ENCODE results near the gene JUND. TPM values are rescaled to one million over a fixed set of nuclear protein-coding genes. Genes with fewer than 3 reads are reported as not detected.
A peak's percentile ranks its signal among the peaks of the same experiment; 100 is the strongest.

The JUND gene
- total RNA-seq, 1 donor, result 1,478 TPM

DNA sequence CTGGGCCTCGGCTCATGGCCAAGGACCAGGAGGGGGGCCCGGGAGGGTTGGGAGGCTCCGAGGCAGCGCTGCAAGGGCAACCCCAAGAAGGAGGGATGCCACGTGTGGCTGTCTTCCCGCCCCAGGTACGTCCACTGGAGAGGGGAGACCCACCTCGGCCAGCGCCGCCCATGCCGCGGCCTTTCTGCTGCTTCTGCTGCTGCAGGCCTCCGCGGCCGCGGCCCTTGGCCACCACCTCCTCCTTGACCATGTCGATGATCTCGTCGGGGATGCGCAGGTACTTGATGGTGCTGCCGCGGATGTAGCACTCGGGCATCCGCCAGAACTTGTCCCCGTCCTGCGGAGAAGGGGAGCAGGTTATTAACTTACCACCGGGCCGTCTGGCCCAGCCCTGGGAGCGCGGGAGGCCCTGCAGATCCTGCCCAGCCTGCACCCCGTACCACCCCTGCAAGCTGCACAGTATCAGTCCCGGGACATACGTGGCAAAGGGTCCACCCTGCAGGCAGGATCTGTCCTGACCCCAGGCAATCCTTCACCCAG lies 28.2 kb upstream of the JUND start:
- DNase-seq (ENCODE audit: low read depth in 2 of 3, low spot score in 2 of 3), result no peak

DNA sequence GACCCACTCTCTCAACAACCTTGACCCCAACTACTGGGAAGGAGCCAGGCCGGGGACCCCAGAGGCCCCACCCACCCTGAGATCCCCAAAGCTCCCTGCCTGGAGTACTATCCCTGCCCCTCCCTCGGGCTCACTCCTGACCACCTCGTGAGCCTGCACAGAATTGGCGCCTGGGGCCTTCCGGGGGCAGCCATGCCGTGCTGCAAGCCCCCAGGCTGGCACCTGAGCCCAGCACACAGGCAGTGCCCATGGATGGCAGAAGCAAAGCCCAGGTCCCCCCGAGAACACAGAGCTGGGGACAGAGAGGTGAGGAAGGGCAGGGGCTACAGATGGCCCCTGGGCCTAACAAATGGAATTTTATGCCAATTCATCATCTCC lies 27.5 kb upstream of the JUND start:
- DNase-seq (ENCODE audit: low read depth in 2 of 3, low spot score in 2 of 3), result no peak

DNA sequence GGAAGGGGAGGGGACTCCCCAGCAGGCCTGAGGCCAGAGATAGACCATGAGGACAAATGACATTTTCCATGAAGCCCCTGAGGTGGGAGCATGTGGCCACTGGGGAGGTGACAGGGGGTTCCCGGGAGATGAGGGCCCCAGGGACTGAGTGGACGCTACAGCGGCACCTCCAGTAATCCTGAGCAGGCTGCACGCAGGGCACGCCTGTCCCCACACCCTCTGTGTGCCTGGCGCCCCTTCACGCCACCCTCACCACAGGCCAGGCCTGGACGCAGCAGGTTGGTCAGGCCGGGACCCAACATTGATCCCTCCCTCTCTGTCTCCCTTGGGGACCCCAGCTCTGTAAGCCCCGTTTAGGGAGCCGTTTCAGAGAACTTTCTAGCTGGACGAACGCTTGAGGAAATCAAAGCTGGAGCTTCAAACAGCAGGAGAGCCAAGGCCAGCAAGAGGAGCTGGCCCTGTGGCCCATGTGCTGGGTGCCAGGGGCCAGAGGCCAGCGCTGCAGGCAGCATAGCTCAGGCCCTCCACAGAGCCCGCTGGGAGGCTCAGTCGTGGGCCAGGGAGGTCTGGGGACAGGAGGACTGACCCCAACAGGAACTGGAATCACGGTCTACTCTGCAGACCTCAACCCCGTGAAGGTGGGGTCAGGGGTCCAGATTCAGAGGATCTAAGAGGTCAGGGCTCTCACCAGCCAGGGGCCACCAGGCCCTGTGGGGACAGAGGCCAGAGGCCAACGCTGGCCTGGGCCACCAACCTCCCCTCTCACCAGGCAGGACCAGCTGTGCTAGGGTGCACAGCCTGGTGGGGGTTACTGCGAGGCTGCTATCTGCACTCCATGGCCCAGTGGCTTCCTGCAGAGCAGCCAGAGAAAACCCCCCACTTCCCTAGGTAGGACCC lies 26.9 kb upstream of the JUND start:
- no peak for DNase-seq (ENCODE audit: low read depth in 2 of 3, low spot score in 2 of 3)

DNA sequence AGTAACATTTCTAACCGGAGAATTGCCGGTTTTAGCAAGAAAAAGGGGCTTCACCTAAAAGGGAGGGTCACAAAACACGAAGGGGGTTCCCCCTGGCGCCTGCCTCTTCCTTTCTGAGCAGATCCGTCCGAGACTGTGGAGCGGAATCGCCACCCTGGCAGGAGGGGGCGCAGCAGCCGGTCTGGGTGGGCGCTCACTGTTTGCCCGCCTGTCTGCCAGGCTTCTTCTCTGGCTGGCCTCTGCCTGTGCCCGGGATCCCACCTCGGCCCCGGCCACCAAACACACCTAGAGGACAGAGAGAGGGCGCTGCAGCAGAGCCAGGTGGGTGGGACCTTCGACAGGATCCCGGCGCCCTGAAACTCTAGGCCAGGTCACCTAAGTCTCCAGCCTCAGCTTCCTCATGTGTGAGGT lies 25.9 kb upstream of the JUND start:
- DNase-seq (ENCODE audit: low read depth in 2 of 3, low spot score in 2 of 3), result no peak

DNA sequence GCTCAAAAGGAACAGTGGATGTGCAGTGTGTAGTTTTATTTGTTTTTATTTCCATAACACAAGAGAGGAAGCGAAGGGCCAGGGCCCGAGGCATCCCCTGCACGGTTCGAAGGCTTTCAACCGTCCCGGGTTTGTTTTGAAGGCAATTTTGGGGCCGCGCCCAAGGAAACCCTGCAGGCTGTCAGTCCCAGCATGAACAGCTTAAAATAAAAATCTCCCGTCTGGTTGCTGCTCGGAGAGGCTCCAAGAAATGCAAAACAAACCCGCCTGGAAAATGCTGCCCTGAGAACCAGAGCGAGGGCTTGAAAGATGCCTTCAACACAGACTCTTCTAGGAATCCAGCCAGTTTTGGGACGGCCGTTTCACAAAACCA lies 25.5 kb upstream of the JUND start:
- DNase-seq (ENCODE audit: low read depth in 2 of 3, low spot score in 2 of 3), result no peak

DNA sequence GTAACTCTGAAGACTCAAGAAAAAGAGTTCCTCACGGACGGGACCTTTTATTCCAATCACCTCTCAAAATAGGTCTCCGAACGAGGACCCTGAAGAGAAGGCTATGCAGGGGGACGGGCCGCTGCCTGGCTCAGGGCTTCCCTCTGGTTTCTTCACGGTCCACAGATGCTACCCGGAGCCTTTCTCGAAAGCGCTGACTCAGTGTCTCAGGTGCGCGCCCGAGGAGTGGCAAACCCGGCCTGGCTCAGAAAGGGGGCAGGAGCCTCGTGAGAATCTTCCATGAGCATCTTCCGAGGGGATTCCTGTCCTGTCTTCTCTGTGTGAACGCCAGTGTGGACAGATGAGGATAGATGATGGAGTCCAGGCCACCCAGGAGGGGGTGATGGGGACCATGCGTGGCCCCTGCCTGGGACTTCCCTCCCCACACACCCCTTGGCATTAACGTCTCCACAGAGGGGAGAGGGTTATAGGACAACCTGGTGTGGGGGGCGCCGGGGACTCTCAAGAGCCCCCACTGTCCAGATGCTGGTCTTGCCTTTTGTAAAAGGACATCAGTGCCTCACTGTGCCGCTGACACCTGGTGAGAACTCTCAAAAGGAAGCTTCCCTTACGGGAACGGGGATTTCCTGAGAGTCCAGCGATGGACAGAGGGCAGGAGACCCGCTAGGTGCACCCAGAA lies 24.9 kb upstream of the JUND start:
- DNase-seq (ENCODE audit: low read depth in 2 of 3, low spot score in 2 of 3), result no peak

DNA sequence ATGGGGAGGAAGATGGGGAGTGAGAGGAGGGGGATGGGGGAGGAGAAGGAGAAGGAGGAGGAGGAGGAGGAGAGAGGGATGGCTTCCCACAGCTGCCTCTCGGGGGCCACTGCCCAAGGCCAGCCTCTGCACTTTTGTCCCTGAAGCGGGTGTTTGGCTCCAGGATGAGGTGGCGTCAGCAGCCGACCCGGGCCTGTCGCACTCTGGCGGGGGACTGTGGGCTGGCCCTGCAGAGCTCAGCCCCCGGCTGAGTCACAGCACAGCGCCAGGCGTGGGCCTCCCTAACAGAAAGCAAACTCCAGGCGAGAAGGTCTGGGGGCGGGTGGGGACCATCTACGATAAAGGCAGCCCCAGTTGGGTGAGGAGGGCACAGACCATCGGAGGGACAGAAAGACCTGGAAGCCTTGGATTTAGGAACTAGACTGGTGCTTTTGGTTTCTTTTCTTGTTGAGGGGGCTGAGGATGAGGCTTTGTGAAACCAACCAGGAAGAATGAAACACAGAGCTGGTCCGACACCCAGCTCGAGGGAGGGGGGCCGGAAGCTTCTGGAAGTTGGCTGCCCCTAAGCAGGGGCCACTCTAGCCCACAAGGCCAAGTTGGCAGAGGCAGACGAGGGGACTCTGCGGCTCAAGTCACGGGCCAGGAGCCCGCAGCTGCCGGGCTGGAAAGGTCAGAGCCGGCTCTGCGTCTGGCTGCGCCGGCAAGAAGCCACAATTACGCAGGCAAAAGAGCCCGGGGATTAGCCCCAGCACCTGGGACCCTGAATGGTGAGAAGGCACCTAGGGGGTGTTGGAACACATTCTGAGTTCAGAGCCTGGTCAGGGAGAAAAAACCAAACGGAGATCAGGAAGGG lies 23.3 kb upstream of the JUND start:
- peak in 2 of 3 donors; percentile 89 to 91 for DNase-seq (ENCODE audit: low read depth in 2 of 3, low spot score in 2 of 3)

DNA sequence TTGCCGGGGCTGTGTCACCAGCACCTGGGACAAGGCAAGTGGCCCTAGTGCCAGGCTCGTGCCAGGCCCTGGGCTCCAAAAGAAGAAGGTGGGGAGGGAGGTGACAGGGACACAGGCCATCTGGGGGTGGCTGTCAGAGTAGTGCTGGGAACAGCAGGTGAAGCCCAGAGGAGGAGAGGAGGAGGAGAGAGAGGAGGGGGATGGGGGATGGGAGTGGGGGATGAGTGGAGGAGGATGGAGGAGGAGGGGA lies 22.7 kb upstream of the JUND start:
- DNase-seq (ENCODE audit: low read depth in 2 of 3, low spot score in 2 of 3), result peak in 2 of 3 donors; percentile 13 to 24

DNA sequence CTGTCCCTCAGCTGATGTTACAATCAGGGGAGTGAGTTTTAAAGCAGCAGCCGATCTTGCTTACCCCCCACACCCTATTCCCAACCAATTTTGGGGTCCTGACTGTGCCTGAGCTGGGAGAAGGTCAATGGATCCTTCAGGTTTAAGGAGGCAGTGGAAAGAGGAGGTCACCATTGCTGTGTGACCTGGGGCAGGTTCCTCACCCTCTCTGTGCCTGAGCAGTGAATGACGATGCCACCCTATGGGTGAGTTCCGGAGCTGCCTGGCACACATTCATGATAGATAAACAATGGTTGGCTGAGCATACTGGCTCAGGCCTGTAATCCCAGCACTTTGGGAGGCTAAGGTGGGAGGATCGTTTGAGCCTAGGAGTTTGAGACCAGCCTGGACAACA lies 20.3 kb upstream of the JUND start:
- no peak for DNase-seq (ENCODE audit: low read depth in 2 of 3, low spot score in 2 of 3)

DNA sequence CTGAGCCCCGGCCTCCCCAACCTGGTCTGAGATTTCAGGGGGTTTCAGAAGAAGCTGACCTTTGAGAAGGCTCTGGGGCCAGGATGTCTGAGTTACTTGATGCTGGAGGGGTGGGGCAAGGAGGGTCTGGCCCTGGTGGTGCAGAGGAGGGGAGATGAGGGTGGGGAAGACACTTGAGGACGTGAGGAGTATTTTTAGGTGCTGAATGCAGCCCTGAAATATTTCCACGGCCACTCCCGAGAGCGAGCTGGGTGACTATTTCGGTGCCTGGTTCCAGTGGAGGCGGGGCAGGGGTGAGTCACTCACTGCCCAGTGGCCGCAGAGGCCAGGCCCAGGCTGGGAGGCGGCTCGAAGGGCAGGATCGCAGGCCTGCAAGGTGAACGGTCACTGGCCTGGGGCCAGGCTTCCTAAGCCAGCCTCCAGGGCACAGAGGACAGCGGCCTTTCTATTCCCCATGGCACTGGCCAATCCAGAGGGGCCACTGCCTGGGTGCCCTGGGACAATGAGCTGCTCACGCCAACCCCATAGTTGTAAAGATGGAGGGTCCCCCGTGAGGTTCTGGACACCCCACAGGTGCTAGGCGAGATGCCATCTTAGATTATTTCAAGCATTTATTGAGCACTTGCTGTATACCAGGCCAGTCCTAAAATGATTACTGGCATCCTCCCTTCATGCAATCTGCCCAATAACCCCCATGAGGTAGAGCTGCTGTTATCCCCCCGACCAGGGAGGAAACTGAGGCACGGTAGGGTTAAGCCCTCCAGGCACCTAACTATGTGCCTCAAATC lies 19.7 kb upstream of the JUND start:
- no peak for DNase-seq (ENCODE audit: low read depth in 2 of 3, low spot score in 2 of 3)

DNA sequence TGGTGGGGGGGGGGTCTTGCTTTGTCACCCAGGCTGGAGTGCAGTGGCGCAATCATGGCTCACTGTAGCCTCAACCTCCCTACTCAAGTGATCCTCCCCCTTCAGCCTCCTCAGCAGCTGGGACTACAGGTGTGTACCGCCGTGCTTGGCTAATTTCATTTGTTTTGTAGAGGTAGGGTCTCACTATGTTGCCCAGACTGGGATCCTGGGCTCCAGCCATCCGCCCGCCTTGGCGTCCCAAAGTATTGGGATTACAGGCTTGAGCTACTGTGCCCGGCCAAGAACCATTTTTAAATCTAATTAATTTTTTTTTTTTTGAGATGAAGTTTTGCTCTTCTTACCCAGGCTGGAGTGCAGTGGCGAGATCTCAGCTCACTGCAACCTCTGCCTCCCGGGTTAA lies 18.2 kb upstream of the JUND start:
- DNase-seq (ENCODE audit: low read depth in 2 of 3, low spot score in 2 of 3), result no peak

DNA sequence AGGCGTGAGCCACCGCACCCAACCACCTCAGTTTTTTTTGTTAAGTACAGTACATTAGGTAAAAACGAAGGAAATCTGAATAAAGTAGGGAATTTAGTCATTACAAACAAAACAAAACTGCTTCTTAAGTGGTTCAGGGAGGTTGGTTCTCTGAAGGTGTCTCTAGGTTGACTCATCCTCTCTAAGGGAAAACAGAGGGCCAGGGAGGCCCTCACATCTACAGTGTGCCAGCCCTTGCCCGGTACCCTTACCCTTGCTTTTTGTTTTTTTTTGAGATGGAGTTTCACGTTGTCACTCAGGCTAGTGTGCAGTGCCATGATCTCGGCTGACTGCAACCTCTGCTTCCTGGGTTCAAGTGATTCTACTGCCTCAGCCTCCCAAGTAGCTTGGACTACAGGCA lies 17.2 kb upstream of the JUND start:
- no peak for DNase-seq (ENCODE audit: low read depth in 2 of 3, low spot score in 2 of 3)

DNA sequence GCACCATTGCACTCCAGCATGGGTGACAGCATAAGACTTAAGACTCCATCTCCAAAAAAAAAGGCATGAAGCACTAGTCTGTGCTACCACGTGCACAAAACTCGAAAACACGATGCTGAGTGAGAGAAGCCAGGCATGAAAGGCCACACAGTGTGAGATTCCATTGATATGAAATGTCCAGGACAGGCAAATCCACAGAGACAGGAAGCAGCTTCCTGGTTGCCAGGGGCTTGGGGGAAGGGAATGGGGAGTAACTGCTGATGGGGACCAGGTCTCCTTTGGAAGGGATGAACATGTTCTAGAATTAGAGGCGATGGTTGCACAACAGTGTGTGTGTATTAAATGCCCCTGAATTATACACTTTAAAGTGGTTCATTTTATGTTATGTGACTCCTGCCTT lies 15.9 kb upstream of the JUND start:
- no peak for DNase-seq (ENCODE audit: low read depth in 2 of 3, low spot score in 2 of 3)

DNA sequence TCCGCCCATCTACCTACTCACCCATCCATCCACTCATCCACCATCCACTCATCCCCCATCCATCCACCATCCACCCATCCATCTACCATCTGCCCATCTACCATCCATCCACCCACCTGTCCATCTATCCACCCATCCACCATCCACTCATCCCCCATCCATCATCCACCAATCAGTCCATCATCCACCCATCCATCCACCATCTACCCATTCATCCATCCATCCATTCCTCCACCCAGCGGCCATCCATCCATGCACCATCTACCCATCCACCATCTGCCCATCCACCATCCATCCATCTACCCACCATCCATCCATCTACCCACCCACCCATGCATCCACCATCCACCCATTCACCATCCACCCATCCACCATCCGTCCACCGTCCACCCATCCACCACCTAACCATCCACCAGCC lies 13.6 kb upstream of the JUND start:
- DNase-seq (ENCODE audit: low read depth in 2 of 3, low spot score in 2 of 3), result no peak

DNA sequence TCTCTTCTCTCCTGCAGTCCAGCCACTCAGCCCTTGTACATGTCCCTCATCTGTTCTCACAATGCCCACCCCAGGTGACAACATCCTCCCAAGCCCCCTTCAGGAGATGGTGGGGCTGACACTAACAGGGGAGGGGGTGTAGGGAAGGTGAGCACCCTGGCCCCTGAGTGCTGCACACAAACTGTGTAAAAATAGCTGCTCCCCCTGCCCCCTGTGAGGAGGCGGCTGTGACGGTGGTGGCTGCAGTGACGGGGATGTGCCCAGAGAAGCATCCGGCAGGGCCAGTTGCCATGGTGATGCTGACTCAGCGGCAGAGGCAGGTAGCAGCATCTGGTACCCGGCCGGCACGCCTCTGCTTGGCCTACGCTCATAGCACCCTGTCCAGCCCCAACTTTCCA lies 13.0 kb upstream of the JUND start:
- peak; percentile 67 to 74 (median 73) for DNase-seq (ENCODE audit: low read depth in 2 of 3, low spot score in 2 of 3)

DNA sequence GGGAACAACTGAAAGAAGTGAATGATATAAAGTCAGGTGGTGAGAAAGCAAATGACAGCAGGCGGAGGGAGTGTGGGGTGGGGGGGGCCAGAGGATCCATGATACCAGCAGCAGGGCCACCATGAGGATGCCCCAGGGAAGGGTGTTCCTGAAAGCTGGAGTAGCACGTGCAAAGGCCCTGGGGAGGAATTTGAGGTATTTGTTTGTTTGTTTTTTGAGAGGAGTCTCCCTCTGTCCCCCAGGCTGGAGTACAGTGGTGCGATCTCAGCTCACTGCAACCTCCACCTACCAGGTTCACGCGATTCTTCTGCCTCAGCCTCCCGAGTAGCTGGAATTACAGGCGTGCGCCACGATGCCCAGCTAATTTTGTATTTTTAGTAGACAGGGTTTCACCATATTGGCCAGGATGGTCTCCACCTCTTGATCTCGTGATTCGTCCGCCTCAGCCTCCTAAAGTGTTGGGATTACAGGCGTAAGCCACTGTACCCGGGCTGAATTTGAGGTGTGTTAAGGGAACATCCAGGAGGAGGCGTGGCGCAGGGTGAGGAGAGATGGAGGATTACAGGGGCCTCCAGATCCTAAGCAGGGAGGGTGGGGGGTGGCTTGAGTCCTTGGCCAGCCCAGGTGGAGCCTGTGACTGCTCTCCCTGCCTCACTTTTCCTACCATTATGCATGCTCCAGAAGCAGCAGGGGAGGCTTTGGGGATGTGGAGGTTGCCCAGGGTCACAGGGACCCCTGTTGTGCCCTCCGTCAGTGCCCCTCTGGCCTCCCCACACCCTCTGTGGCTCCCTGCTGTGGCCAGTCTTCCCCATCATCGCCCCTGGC lies 12.4 kb upstream of the JUND start:
- DNase-seq (ENCODE audit: low read depth in 2 of 3, low spot score in 2 of 3), result no peak

DNA sequence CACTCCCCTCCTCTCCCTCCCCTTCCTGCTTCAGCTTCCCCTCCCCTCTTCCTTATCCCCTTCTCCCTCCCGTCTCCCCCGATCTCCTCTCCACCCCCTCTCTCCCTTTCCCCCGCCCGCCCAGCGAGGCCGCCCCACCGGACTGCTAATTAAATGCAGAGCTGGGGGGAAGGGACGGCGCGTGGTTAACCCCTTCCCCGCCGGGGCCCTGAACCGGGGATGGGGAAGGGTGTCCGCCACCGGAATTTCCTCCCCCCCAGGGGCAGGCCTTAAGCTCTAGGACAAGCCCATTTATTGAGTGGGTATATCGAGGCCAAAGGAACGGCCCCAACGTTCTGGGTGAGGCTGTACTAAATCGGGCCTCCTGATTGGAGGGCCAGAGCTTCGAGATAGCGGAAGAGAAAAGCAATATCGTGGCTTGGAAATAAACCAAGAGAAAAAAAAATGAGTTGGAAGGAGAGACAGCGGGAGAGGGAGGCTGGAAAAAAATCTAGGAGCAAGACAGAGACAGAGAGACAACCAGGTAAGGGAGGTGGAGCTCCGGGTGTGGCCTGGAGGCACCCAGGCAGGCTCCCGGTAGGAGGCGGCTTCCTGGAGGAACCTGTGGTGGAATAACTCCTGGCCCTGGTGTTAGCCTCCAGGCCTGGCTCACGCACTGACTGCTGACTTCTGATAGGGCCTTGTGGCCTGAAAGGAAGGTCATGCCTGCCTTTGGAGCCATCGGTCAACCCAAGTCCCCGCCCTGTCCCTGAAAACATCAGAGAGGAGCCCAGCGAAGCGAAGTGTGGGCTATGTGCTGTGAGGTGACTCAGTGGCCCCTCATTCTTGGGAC lies 11.6 kb upstream of the JUND start:
- peak in 2 of 3 donors; percentile 48 to 55 for DNase-seq (ENCODE audit: low read depth in 2 of 3, low spot score in 2 of 3)

DNA sequence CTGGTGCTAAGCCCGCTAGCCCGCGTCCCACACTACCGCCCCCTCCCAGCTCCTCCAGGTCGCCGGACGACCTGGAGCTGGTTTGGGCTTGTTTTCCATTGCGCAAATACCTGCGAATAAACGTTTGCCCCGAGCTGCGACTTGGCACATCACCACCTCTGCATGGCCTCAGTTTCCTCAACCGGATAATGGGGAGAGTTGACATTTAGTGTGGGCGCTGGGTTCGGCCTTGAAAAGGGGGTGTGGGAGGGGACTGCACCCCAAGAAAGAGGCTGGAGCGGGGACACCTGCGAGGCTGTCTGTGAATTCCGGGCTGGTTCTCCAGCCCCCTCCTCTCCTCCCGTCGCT lies 11.0 kb upstream of the JUND start:
- DNase-seq (ENCODE audit: low read depth in 2 of 3, low spot score in 2 of 3), result peak in 2 of 3 donors; percentile 25 to 34
